B cell (primary cell): ENCODE measurements around the gene SP140. TPM values are rescaled to one million over a fixed set of nuclear protein-coding genes. Genes with fewer than 3 reads are reported as not detected.

Source experiments
- ATAC-seq: fragments of 200-7000 bp; cut with Tn5 transposase; one replicate; pipeline ENCODE4 v1.10.0; 2021; ENCODE audit warnings: low read depth, mild to moderate bottlenecking, moderate number of reproducible peaks, moderate library complexity
- CTCF ChIA-PET: fragments of 350-600 bp; sonication (Branson Sonifier 250); formaldehyde crosslinking; loops from one replicate; lab custom pipeline; 2021; ENCODE audit warnings: antibody characterized with exemption, inconsistent platforms; lab: Charles Lee
- POLR2A ChIA-PET: fragments of 350-600 bp; sonication (Branson Sonifier 250); formaldehyde crosslinking; loops from one replicate; lab custom pipeline; 2021; ENCODE audit warnings: antibody characterized with exemption; lab: Charles Lee
- DNase-seq: peaks from one replicate; pipeline ENCODE4 v3.0.0; 2013
- H2AFZ ChIP-seq: 2 replicates; pipeline ENCODE4 v1.6.1; 2012; ENCODE audit warnings: mild to moderate bottlenecking, low read depth, low read length; ENCODE audit not compliant: insufficient read depth, poor library complexity, severe bottlenecking
- H3K27ac ChIP-seq, 2 donors: 1 replicate in 1 of 2; 2 replicates in 1 of 2; pipeline ENCODE4 v1.5.1; 2012 to 2013; ENCODE audit warnings: low read length in 2 of 2, mild to moderate bottlenecking in 2 of 2, moderate library complexity in 1 of 2
- H3K27me3 ChIP-seq, 4 experiments: fragments of 200-600 bp in 1 of 4; sonication (generic) in 1 of 4; replicated peaks in 1 of 4; 1 replicate in 2 of 4; 2 replicates in 2 of 4; pipeline versions ENCODE4 v1.6.1 to v1.7.0; 2013 to 2016; ENCODE audit warnings: low read length in 3 of 4, mild to moderate bottlenecking in 2 of 4, mixed read lengths in 1 of 4, moderate library complexity in 1 of 4; ENCODE audit not compliant: insufficient read depth in 4 of 4, control insufficient read depth in 3 of 4; ENCODE audit errors: control extremely low read depth in 1 of 4
- H3K36me3 ChIP-seq, 2 experiments: replicated peaks in 1 of 2; 1 replicate in 1 of 2; 2 replicates in 1 of 2; pipeline versions ENCODE4 v1.6.1 to v1.7.1; 2013; ENCODE audit warnings: low read length in 1 of 2; ENCODE audit not compliant: insufficient read depth in 2 of 2, control insufficient read depth in 1 of 2; ENCODE audit errors: control extremely low read depth in 1 of 2, extremely low read depth in 1 of 2
- H3K4me1 ChIP-seq, 2 donors: fragments of 200-600 bp in 1 of 2; sonication (generic) in 1 of 2; 1 replicate in 1 of 2; 2 replicates in 1 of 2; pipeline versions ENCODE4 v1.5.1 to v1.6.1; 2013 to 2017; ENCODE audit warnings: low read length in 2 of 2; ENCODE audit not compliant: control insufficient read depth in 2 of 2, insufficient read depth in 2 of 2
- H3K4me2 ChIP-seq: replicated peaks from 2 replicates; pipeline ENCODE3; 2012; ENCODE audit warnings: mild to moderate bottlenecking, low read depth, low read length; ENCODE audit not compliant: poor library complexity, severe bottlenecking
- H3K4me3 ChIP-seq, 5 experiments: fragments of 200-600 bp in 1 of 5; sonication (generic) in 1 of 5; 1 replicate in 3 of 5; 2 replicates in 2 of 5; pipeline versions ENCODE4 v1.5.1 to v1.7.0; 2011 to 2016; ENCODE audit warnings: low read length in 4 of 5, mild to moderate bottlenecking in 4 of 5, low read depth in 2 of 5, control low read depth in 1 of 5, moderate library complexity in 1 of 5; ENCODE audit not compliant: insufficient read depth in 1 of 5; ENCODE audit errors: control extremely low read depth in 1 of 5, extremely low read depth in 1 of 5
- H3K79me2 ChIP-seq: fragments of 200-600 bp; sonication (generic); one replicate; pipeline ENCODE4 v1.6.0; 2016; ENCODE audit warnings: low read length; ENCODE audit not compliant: control insufficient read depth, insufficient read depth
- H3K9ac ChIP-seq: fragments of 200-600 bp; sonication (generic); 2 replicates; pipeline ENCODE4 v1.6.1; 2017; ENCODE audit warnings: mild to moderate bottlenecking, low read length, moderate library complexity
- H3K9me3 ChIP-seq, 3 donors: one replicate each; pipeline versions ENCODE4 v1.6.1 to v1.7.1; 2013; ENCODE audit warnings: low read length in 2 of 3; ENCODE audit not compliant: control insufficient read depth in 2 of 3, insufficient read depth in 1 of 3; ENCODE audit errors: control extremely low read depth in 1 of 3
- H4K20me1 ChIP-seq: 2 replicates; pipeline ENCODE4 v1.6.0; 2012; ENCODE audit warnings: mild to moderate bottlenecking, low read length; ENCODE audit not compliant: insufficient read depth, control insufficient read depth, poor library complexity, severe bottlenecking
- H3K27ac Mint-ChIP-seq: one replicate; pipeline ENCODE4 v1.8.0; 2021; ENCODE audit warnings: mixed read lengths
- H3K27me3 Mint-ChIP-seq: one replicate; pipeline ENCODE4 v1.8.0; 2021; ENCODE audit warnings: mixed read lengths
- H3K4me1 Mint-ChIP-seq: one replicate; pipeline ENCODE4 v1.8.0; 2021; ENCODE audit warnings: mixed read lengths
- H3K4me3 Mint-ChIP-seq: one replicate; pipeline ENCODE4 v1.8.0; 2021; ENCODE audit warnings: mixed read lengths
- H3K9me3 Mint-ChIP-seq: one replicate; pipeline ENCODE4 v1.8.0; 2022; ENCODE audit warnings: mixed read lengths; ENCODE audit not compliant: insufficient read depth
- EZH2 ChIP-seq: IDR thresholded peaks from 2 replicates; pipeline ENCODE4 v1.6.1; 2012; ENCODE audit warnings: borderline replicate concordance, low read depth, mild to moderate bottlenecking, moderate library complexity, low read length; ENCODE audit not compliant: insufficient read depth, poor library complexity, severe bottlenecking
- WGBS: methylation state at CpG from one replicate; pipeline ENCODE4 v1.1.5; 2013; ENCODE audit warnings: missing lambda C conversion rate; ENCODE audit not compliant: insufficient coverage; 5-methylcytosine and 5-hydroxymethylcytosine counted together
- intact Hi-C: fragments of 100-400 bp; cut with micrococcal nuclease; formaldehyde crosslinking; loops from one replicate; pipeline ENCODE4 v1.10.0; 2022
- polyA plus RNA-seq: library from polyadenylated mRNA; depleted of rRNA; stranded (reverse); fragments of >200 nt; gene quantifications from 2 replicates; pipeline ENCODE4 v1.2.3, GENCODE V29; 2012
- total RNA-seq, 2 donors: library from RNA; stranded (reverse); fragments of 120-200 nt in 1 of 2; gene quantifications; 1 replicate in 1 of 2; 2 replicates in 1 of 2; pipeline versions ENCODE4 v1.2.3 to v1.2.4, GENCODE V29; 2013 to 2022
- TF ChIP-seq, protein P1 (sequence below): fragments of 200-600 bp; IDR thresholded peaks from one replicate; pipeline ENCODE4 v1.8.0; 2022; ENCODE audit warnings: antibody characterized with exemption, mild to moderate bottlenecking

SP140 gene
- total and polyA plus RNA-seq, 2 donors (not counting 1 experiment from before 2014, with no cell fraction given), result 78.7 to 411 TPM

GRCh38 chr2:230209422-230210051 lies 16.0 kb upstream of the SP140 start:
- CTCF ChIA-PET, result interaction anchor here (1.1 to 1.8 kb wide), 2 partner anchors 8 to 12 kb away, joined by 3 to 4 read pairs; no protein-coding TSS in a partner anchor
- Histone ChIP-seq H3K4me3 (peak overlapping the region in 2 of 5 experiments; percentile 6 to 35), H3K36me3 (peaks cover 10 to 93% of the 10 kb centered on the region in 2 experiments), H2AFZ (no peak overlapping the region), H3K79me2 (peaks cover 82% of the 10 kb centered on the region), H3K4me1 (peaks cover 67 to 71% of the 10 kb centered on the region in 2 donors), H3K27me3 (no peaks in the 10 kb centered on the region), H3K9me3 (no peaks in the 10 kb centered on the region), H3K27ac (peak overlapping the region; percentile 14 to 52), H3K9ac (no peak overlapping the region), H4K20me1 (peaks cover 24% of the 10 kb centered on the region), H3K4me2 (peak overlapping the region; percentile 49)
- TF ChIP-seq EZH2, result no peak
- TF ChIP-seq, protein P1, sequence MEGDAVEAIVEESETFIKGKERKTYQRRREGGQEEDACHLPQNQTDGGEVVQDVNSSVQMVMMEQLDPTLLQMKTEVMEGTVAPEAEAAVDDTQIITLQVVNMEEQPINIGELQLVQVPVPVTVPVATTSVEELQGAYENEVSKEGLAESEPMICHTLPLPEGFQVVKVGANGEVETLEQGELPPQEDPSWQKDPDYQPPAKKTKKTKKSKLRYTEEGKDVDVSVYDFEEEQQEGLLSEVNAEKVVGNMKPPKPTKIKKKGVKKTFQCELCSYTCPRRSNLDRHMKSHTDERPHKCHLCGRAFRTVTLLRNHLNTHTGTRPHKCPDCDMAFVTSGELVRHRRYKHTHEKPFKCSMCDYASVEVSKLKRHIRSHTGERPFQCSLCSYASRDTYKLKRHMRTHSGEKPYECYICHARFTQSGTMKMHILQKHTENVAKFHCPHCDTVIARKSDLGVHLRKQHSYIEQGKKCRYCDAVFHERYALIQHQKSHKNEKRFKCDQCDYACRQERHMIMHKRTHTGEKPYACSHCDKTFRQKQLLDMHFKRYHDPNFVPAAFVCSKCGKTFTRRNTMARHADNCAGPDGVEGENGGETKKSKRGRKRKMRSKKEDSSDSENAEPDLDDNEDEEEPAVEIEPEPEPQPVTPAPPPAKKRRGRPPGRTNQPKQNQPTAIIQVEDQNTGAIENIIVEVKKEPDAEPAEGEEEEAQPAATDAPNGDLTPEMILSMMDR, result no peak
- intact Hi-C loops, result loop anchor here (1.0 to 2.0 kb wide), 2 partner anchors 10 to 239 kb away; partner anchors contain the start of gene SP110
- POLR2A ChIA-PET, result interaction anchor here (1.0 kb wide), 1 partner anchor 14 kb away, joined by 3 read pairs; no protein-coding TSS in a partner anchor
- Mint-ChIP-seq H3K9me3 (no peaks in the 10 kb centered on the region), H3K4me3 (no peak overlapping the region), H3K27me3 (no peaks in the 10 kb centered on the region), H3K4me1 (peaks cover 42% of the 10 kb centered on the region), H3K27ac (no peak overlapping the region)
- DNase-seq (peak; percentile 80), ATAC-seq (peak; percentile 69)
- no CpG with 5 or more reads among the region's 1 CpG for WGBS

GRCh38 chr2:230216489-230216888 lies 9.0 kb upstream of the SP140 start:
- CTCF ChIA-PET, result interaction anchor here (1.3 to 1.6 kb wide), 3 partner anchors 9 to 14 kb away, joined by 4 read pairs; partner anchors contain the start of gene SP140
- H4K20me1 ChIP-seq, result peaks cover 52% of the 10 kb centered on the region
- peak overlapping the region; percentile 9 to 80 for H3K27ac ChIP-seq
- peaks cover 16 to 57% of the 10 kb centered on the region in 2 experiments for H3K36me3 ChIP-seq
- H3K27me3 ChIP-seq, result no peaks in the 10 kb centered on the region
- H3K4me3 Mint-ChIP-seq, result peak overlapping the region; percentile 59
- DNase-seq (no peak), ATAC-seq (no peak)
- WGBS, result 100% methylated on average over 1 of the region's 1 CpG
- H3K27ac Mint-ChIP-seq, result peak overlapping the region; percentile 88
- peaks cover 41 to 53% of the 10 kb centered on the region in 2 donors for H3K4me1 ChIP-seq
- H3K9me3 Mint-ChIP-seq, result no peaks in the 10 kb centered on the region
- peaks cover 99% of the 10 kb centered on the region for H3K79me2 ChIP-seq
- no peak overlapping the region for H2AFZ ChIP-seq
- H3K27me3 Mint-ChIP-seq, result no peaks in the 10 kb centered on the region
- H3K9ac ChIP-seq, result no peak overlapping the region
- H3K4me3 ChIP-seq, result no peak overlapping the region
- peaks cover 72% of the 10 kb centered on the region for H3K4me1 Mint-ChIP-seq
- POLR2A ChIA-PET, result interaction anchor here (1.3 kb wide), 1 partner anchor 10 kb away, joined by 5 read pairs; no protein-coding TSS in a partner anchor
- H3K4me2 ChIP-seq, result peak overlapping the region; percentile 49
- TF ChIP-seq EZH2, result no peak
- TF ChIP-seq, protein P1, result no peak
- intact Hi-C loops, result no loop called here
- no peaks in the 10 kb centered on the region for H3K9me3 ChIP-seq
